Stimulated activated CD8-positive, alpha-beta memory T cell treated with anti-CD3 and anti-CD28 coated beads, Interleukin-15, amount 100 ng/mL, for 48 hours (primary cell): ENCODE data around the gene OR52K1.
"Not testable (repeated sequence)": the region's sequence is repeated elsewhere in the genome, so short reads cannot be mapped to it uniquely, and the experiment has no call there.

Experiments
- DNase-seq, 2 donors: peaks; one replicate each; pipeline ENCODE4 v3.0.0-alpha.2; 2020; ENCODE audit warnings: low read depth in 2 of 2

The OR52K1 gene

GRCh38 chr11:4491878-4492606 lies 9.6 kb downstream of the OR52K1 start:
- no peak for DNase-seq

GRCh38 chr11:4493480-4493818 lies 11.0 kb downstream of the OR52K1 start:
- DNase-seq = no peak

GRCh38 chr11:4495487-4495886 lies 13.0 kb downstream of the OR52K1 start:
- no peak for DNase-seq

GRCh38 chr11:4495986-4496385 lies 13.5 kb downstream of the OR52K1 start:
- DNase-seq = no peak

GRCh38 chr11:4496557-4497248 lies 14.3 kb downstream of the OR52K1 start:
- no peak for DNase-seq

- no peak for DNase-seq
Observed at GRCh38 chr11:4508886-4509285, 26.4 kb downstream of the OR52K1 start.

GRCh38 chr11:4511282-4512245 lies 29.1 kb downstream of the OR52K1 start:
- no peak for DNase-seq

GRCh38 chr11:4514196-4514595 lies 31.8 kb downstream of the OR52K1 start:
- DNase-seq = no peak

- DNase-seq = no peak
Observed at GRCh38 chr11:4522339-4522738, 39.9 kb downstream of the OR52K1 start.

GRCh38 chr11:4522752-4523151 lies 40.3 kb downstream of the OR52K1 start:
- no peak for DNase-seq

GRCh38 chr11:4523666-4524065 lies 41.2 kb downstream of the OR52K1 start:
- DNase-seq = no peak

- no peak for DNase-seq
Observed at GRCh38 chr11:4527926-4528325, 45.5 kb downstream of the OR52K1 start.

- not testable (repeated sequence) for DNase-seq
Observed at GRCh38 chr11:4531686-4532085, 49.2 kb downstream of the OR52K1 start.

GRCh38 chr11:4539603-4540219 lies 57.3 kb downstream of the OR52K1 start:
- peak in 1 of 2 donors; percentile 11 for DNase-seq

- DNase-seq = no peak
Observed at GRCh38 chr11:4541071-4541470, 58.6 kb downstream of the OR52K1 start.
